Gastroesophageal sphincter (tissue), 3 donors: ENCODE data around the gene GATA3.

Experiments
- EP300 ChIP-seq: sonication (generic); formaldehyde crosslinking; IDR thresholded peaks from one replicate; pipeline ENCODE4 v1.6.1; 2017; ENCODE audit warnings: antibody characterized with exemption, mild to moderate bottlenecking
- POLR2AphosphoS5 ChIP-seq: sonication (generic); formaldehyde crosslinking; IDR thresholded peaks from one replicate; pipeline ENCODE4 v1.6.1; 2017; ENCODE audit warnings: antibody characterized with exemption
- TF ChIP-seq, protein P1 (sequence below), 4 experiments: fragments of 200-600 bp in 2 of 4; fragments of 450-650 bp in 2 of 4; sonication (generic) in 1 of 4; IDR thresholded peaks; one replicate each; pipeline ENCODE4 v1.5.1; 2017 to 2019; ENCODE audit warnings: antibody characterized with exemption in 4 of 4, mild to moderate bottlenecking in 2 of 4, moderate library complexity in 2 of 4

GRCh38 chr10:8026349-8027259 is 27.9 kb upstream of the GATA3 start:
- TF ChIP-seq, protein P1, sequence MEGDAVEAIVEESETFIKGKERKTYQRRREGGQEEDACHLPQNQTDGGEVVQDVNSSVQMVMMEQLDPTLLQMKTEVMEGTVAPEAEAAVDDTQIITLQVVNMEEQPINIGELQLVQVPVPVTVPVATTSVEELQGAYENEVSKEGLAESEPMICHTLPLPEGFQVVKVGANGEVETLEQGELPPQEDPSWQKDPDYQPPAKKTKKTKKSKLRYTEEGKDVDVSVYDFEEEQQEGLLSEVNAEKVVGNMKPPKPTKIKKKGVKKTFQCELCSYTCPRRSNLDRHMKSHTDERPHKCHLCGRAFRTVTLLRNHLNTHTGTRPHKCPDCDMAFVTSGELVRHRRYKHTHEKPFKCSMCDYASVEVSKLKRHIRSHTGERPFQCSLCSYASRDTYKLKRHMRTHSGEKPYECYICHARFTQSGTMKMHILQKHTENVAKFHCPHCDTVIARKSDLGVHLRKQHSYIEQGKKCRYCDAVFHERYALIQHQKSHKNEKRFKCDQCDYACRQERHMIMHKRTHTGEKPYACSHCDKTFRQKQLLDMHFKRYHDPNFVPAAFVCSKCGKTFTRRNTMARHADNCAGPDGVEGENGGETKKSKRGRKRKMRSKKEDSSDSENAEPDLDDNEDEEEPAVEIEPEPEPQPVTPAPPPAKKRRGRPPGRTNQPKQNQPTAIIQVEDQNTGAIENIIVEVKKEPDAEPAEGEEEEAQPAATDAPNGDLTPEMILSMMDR (IDR thresholded peaks at IDR 0.05) = no peak
- TF ChIP-seq POLR2AphosphoS5 (no peak), EP300 (no peak)
